ENCODE results near the gene ADRM1. TPM values are rescaled to one million over a fixed set of nuclear protein-coding genes. Genes with fewer than 3 reads are reported as not detected.

Gene ADRM1
- polyA plus RNA-seq, 12 donors, result 37.5 to 62.4 (median 46.7) TPM; not detected in 1

DNA sequence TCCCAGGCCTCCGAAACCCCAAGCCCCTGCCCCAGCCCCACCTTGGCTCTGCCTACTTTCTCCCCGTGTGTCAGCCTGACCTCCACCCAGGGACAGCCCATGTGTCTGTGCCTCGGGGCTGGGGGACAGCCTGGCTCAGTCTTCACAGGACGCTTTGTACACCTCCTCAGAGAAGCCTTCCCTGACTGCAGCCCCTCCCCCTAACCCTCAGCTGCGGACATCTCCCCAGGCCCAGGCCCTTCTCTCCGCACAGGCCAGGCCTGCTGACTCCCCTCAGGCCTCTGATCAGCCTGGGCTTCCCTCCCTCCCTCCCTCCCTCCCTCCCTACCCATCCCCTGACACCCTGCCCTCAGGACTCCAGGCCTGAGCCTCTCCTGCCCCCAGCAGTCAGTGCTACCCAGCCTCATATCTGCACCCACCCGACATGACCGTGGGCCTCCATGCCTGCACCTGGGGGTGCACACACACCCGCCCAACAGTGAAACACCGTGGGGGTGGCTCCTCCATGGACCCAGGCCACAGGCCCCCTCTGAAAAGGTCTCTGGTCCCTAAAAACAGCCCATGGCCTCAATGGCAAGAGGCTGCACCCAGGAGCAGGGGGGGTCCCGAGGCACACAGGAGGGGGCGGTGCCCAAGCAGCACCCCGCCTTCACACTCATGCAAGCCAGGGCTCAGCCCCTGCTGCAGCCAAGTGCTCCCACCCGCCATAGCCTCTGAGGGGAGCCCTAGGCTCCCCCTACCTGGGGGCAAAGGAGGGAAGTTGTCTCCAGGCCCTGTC lies 51.4 kb downstream of the ADRM1 start:
- no peak for DNase-seq

DNA sequence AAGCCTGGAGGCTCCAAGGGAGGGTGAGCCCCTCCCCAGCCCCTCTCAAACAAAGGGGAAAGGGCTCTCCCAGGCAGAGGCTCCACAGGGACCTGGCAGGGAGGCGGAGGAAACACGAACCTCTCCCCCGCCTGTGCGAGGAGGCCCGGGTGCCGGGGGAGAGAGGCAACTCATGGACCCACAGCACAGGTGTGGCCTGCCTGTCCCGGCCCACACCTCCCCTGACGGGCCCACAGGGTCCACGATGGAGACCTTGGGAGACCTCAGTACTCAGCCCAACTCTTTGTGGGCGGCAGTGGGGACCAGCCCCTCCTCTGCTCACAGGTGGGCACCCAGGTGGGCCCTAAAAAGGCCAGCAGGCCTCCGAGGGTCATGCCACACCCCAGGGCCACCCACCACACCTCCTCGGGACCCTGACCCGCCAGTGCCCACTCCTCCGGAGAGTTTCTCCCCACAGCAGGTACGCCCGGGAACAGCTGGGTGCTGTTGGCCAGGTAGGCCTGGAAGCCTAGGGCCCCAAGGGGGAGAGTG lies 52.1 kb downstream of the ADRM1 start:
- no peak for DNase-seq

DNA sequence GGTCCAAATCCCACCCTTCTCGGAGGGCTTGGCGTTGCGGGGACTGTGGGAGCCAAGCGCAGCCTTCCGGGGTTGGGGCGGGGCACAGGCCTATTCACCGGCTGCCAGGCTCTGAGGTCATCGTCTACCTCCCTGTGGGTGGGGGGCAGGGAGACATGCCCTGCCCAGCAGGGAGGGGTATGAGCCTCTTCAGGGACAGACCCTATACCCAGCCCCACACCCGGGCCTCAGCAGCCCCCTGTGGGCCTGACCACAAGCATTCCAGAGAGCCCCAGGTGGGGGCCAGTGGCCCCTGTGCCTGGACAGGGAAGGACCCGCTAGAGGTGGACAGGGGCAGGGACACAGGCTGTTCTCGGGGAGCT lies 52.7 kb downstream of the ADRM1 start:
- DNase-seq, result no peak

DNA sequence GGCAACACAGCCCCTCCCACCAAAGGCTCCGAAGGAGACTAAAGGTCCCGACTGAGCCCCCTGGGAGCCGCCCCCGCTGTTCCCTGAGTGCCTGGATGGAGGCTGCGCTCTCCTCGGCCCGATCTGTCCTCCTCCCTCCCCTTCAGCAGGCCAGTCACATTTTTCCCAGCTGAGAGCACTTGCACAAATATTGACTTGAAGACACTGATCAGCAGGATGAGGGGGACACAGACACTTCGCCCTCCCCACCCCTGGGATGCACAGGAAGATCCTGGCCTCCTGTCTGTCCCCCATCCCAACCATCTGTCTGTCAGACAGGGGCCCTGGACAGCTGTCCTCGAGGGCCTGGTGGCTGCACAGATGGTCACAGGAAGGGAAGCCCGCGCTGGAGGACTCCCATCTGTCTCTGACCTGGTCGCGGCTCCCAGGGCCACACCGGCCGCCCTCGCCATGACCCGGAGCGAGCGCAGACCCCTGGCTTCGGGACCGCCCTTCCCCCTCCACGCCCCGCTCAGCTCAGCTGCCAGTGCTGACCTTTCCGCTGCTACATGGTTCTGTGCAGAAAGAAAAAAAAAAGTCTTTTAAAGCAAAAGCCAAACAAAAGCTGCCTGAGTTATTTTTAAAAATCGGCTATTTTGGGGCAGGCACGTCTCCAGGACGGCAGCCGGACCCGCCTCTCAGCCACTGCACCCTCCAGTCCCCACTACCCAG lies 53.2 kb downstream of the ADRM1 start:
- DNase-seq, result no peak

DNA sequence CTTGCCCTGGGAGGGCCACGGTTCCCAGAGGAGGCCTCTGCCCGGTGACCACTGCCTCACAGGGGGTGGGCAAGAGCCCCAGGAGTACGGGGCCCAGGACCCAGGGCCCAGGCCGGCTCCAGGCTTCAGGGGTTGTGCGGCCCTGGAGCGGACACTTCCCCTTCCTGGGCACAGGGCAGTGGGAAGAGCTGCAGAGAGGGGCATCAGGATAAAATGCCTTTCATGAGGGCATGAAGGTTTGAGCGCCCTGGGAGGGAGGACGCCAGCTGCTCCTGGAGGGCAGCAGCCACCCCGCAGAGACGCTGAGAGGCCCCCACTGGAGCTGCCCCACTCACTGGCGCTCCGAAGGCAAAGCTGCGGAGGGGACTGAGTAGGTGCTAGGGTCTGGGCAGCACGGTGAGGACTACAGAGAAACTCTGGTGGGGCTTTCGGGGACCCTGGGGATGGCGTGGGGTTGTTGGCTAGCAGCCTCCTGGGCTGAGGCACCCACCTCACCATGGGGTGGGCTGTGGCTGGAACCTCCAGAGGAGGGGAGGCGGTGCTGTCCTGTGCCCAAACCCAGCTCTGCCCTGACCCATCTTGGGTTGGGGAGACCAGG lies 53.9 kb downstream of the ADRM1 start:
- DNase-seq, result no peak

DNA sequence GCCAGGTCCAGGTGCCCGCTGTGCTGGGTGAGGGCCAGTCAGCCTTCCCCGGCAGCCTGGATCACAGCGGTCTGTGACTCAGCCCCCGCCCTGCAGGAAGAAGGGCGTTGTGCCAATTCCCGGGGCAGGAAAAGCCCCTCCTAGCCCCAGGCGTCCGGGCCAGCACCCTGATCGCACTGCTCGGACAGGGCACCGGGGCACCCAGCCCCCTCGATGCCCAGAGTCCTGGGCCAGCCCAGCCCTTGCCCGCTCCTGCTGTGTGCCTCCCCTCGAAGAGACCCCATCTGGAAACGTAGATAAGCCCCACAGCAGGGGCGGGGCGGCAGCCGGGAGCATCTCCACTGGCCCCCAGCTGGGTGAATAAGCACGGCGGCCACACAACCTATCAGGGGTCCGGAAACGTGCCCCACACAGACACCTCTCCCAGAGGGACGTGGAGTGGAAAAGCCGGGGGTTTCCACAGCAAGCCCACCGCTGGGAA lies 54.4 kb downstream of the ADRM1 start:
- no peak for DNase-seq

DNA sequence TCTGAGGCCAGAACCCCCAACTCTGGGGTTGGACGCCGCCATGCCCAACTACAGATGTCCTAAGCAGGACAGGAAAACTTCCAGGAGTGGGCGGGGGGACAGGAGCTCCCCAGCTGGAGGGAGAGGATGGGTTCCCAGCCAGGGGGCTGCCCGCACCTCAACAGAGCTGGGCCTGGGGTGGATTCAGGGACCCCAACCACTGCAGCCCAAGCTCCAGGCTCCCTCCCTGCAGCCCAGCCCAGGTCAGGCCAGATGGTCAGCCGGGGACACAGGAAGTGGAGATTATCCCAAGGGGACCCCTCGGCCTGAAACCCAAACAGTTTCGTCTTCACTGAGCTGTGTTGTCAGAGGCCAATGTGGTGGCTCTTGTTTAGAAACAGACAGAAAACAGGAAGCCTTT lies 54.9 kb downstream of the ADRM1 start:
- DNase-seq, result no peak

Other genes with a start within 250 kb of the ADRM1 start
- 10 to 100 TPM in 11 of 12 donors, not detected in 1; 10.4 to 23.8 (median 12.3) TPM for gene TAF4, start 237.1 kb upstream of the ADRM1 start, polyA plus RNA-seq (ENCODE audit: insufficient read length in 12 of 12)
- gene LSM14B, start 180.5 kb upstream of the ADRM1 start, polyA plus RNA-seq (ENCODE audit: insufficient read length in 12 of 12), result 10 to 100 TPM in 11 of 12 donors, not detected in 1; 57.4 to 98.9 (median 75.7) TPM
- 100 to 1,000 TPM in 11 of 12 donors, not detected in 1; 101 to 259 (median 145) TPM for gene PSMA7, start 159.6 kb upstream of the ADRM1 start, polyA plus RNA-seq (ENCODE audit: insufficient read length in 12 of 12)
- 10 to 100 TPM in 11 of 12 donors, not detected in 1; 13.5 to 21.0 (median 15.7) TPM for gene SS18L1, start 159.2 kb upstream of the ADRM1 start, polyA plus RNA-seq (ENCODE audit: insufficient read length in 12 of 12)
- gene MTG2, start 120.0 kb upstream of the ADRM1 start, polyA plus RNA-seq (ENCODE audit: insufficient read length in 12 of 12), result 10 to 100 TPM in 11 of 12 donors, not detected in 1; 22.7 to 56.3 (median 26.8) TPM
- gene HRH3, start 82.7 kb upstream of the ADRM1 start, polyA plus RNA-seq (ENCODE audit: insufficient read length in 12 of 12), result 1 to 10 TPM in 5 of 12 donors, under 1 TPM in 4, not detected in 3; 0.21 to 2.5 (median 1.3) TPM
- 10 to 100 TPM in 11 of 12 donors, not detected in 1; 24.1 to 43.3 (median 30.6) TPM for gene OSBPL2, start 64.5 kb upstream of the ADRM1 start, polyA plus RNA-seq (ENCODE audit: insufficient read length in 12 of 12)
- 100 to 1,000 TPM in 2 of 12 donors, 10 to 100 TPM in 10; 43.3 to 663 (median 58.4) TPM for gene LAMA5, start 64.3 kb downstream of the ADRM1 start, polyA plus RNA-seq (ENCODE audit: insufficient read length in 12 of 12)
- 1,000 to 10,000 TPM in 8 of 12 donors, 100 to 1,000 TPM in 3, not detected in 1; 692 to 1,144 (median 1,032) TPM for gene RPS21, start 84.1 kb downstream of the ADRM1 start, polyA plus RNA-seq (ENCODE audit: insufficient read length in 12 of 12)
- gene CABLES2, start 104.3 kb downstream of the ADRM1 start, polyA plus RNA-seq (ENCODE audit: insufficient read length in 12 of 12), result 10 to 100 TPM in 1 of 12 donors, 1 to 10 TPM in 10, not detected in 1; 4.1 to 10.6 (median 5.1) TPM
- gene RBBP8NL, start 124.5 kb downstream of the ADRM1 start, polyA plus RNA-seq (ENCODE audit: insufficient read length in 12 of 12), result 1 to 10 TPM in 1 of 12 donors, under 1 TPM in 2, not detected in 9; 0.20 to 2.8 (median 0.68) TPM
- under 1 TPM in 6 of 12 donors, not detected in 6; 0.06 to 0.25 (median 0.09) TPM for gene GATA5, start 173.0 kb downstream of the ADRM1 start, polyA plus RNA-seq (ENCODE audit: insufficient read length in 12 of 12)

All from muscle of arm (tissue), 12 donors.